Measurements from ENCODE around the gene BFSP2. TPM values are rescaled to one million over a fixed set of nuclear protein-coding genes. Genes with fewer than 3 reads are reported as not detected.
A peak's percentile ranks its signal among the peaks of the same experiment; 100 is the strongest.

BFSP2 gene
- total and polyA plus RNA-seq, 4 donors: not detected

DNA sequence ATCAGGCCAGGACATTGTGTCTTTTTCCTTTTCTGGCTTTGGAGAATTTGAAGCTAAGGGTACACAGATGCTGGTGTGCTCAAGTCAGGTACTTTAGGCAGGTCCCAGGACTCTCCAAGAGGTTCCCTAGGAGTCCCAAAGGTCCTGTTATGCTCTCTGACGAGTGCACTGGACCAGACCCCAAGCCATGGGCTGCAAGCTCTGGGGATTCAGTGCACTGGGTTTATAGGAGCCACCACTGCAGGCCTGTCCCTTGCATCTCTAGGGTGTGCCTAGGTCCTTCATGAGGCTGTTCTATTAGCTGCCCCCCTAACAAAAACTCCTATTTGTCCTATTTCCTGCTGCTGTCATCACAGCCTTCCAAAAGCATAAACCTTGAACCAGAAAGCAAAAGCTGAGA is 31.9 kb upstream of the BFSP2 start:
- intact Hi-C loops (cut with DNase I): no loop called here
- no peak overlapping the region for H3K27ac ChIP-seq (ENCODE audit: low read depth in 1 of 2, low read length in 2 of 2)
- no peaks in the 10 kb centered on the region for H3K27me3 ChIP-seq (ENCODE audit: control insufficient read depth in 1 of 2, insufficient read depth in 2 of 2, low read length in 1 of 2)
- H3K4me1 ChIP-seq (ENCODE audit: control insufficient read depth in 1 of 2, insufficient read depth in 2 of 2, low read length in 2 of 2): no peaks in the 10 kb centered on the region
- DNase-seq (no peak), ATAC-seq (ENCODE audit: low FRiP score) (peak; percentile 37)
- WGBS, 2 donors: 58 to 64% methylated on average over 1 of the region's 1 CpG
- peaks cover 1% of the 10 kb centered on the region for H3K9me3 ChIP-seq (ENCODE audit: control insufficient read depth, low read length)
- no peak overlapping the region for H3K4me3 ChIP-seq (ENCODE audit: low read length in 2 of 2)
- H3K36me3 ChIP-seq (ENCODE audit: control insufficient read depth in 1 of 2, insufficient read depth in 2 of 2, low read length in 1 of 2): no peaks in the 10 kb centered on the region

- Histone ChIP-seq H3K4me3 (ENCODE audit: low read length in 2 of 2) (no peak overlapping the region), H3K9me3 (ENCODE audit: control insufficient read depth, low read length) (peaks cover 1% of the 10 kb centered on the region), H3K36me3 (ENCODE audit: control insufficient read depth in 1 of 2, insufficient read depth in 2 of 2, low read length in 1 of 2) (no peaks in the 10 kb centered on the region), H3K27ac (ENCODE audit: low read depth in 1 of 2, low read length in 2 of 2) (no peak overlapping the region), H3K4me1 (ENCODE audit: control insufficient read depth in 1 of 2, insufficient read depth in 2 of 2, low read length in 2 of 2) (no peaks in the 10 kb centered on the region), H3K27me3 (ENCODE audit: control insufficient read depth in 1 of 2, insufficient read depth in 2 of 2, low read length in 1 of 2) (no peaks in the 10 kb centered on the region)
- intact Hi-C loops (cut with DNase I): no loop called here
- WGBS, 2 donors: 67 to 69% methylated on average over 4 of the region's 4 CpGs
- no peak for ATAC-seq (ENCODE audit: low FRiP score)
- DNase-seq: no peak
Measured at GRCh38 chr3:133368371-133369067, 31.3 kb upstream of the BFSP2 start.

GRCh38 chr3:133369068-133369440 is 30.8 kb upstream of the BFSP2 start:
- ATAC-seq (ENCODE audit: low FRiP score) (no peak), DNase-seq (no peak)
- H3K4me3 ChIP-seq (ENCODE audit: low read length in 2 of 2): no peak overlapping the region
- H3K4me1 ChIP-seq (ENCODE audit: control insufficient read depth in 1 of 2, insufficient read depth in 2 of 2, low read length in 2 of 2): no peaks in the 10 kb centered on the region
- H3K9me3 ChIP-seq (ENCODE audit: control insufficient read depth, low read length): peaks cover 1% of the 10 kb centered on the region
- H3K27ac ChIP-seq (ENCODE audit: low read depth in 1 of 2, low read length in 2 of 2): no peak overlapping the region
- WGBS, 2 donors: 89 to 91% methylated on average over 9 of the region's 9 CpGs
- H3K27me3 ChIP-seq (ENCODE audit: control insufficient read depth in 1 of 2, insufficient read depth in 2 of 2, low read length in 1 of 2): no peaks in the 10 kb centered on the region
- H3K36me3 ChIP-seq (ENCODE audit: control insufficient read depth in 1 of 2, insufficient read depth in 2 of 2, low read length in 1 of 2): no peaks in the 10 kb centered on the region
- intact Hi-C loops (cut with DNase I): no loop called here

GRCh38 chr3:133371181-133371580 is 28.7 kb upstream of the BFSP2 start:
- Histone ChIP-seq H3K9me3 (ENCODE audit: control insufficient read depth, low read length) (peaks cover 1% of the 10 kb centered on the region), H3K36me3 (ENCODE audit: control insufficient read depth in 1 of 2, insufficient read depth in 2 of 2, low read length in 1 of 2) (no peaks in the 10 kb centered on the region), H3K27ac (ENCODE audit: low read depth in 1 of 2, low read length in 2 of 2) (no peak overlapping the region), H3K4me3 (ENCODE audit: low read length in 2 of 2) (no peak overlapping the region), H3K4me1 (ENCODE audit: control insufficient read depth in 1 of 2, insufficient read depth in 2 of 2, low read length in 2 of 2) (no peaks in the 10 kb centered on the region), H3K27me3 (ENCODE audit: control insufficient read depth in 1 of 2, insufficient read depth in 2 of 2, low read length in 1 of 2) (no peaks in the 10 kb centered on the region)
- 93 to 96% methylated on average over 2 of the region's 2 CpGs for WGBS, 2 donors
- DNase-seq: no peak
- no peak for ATAC-seq (ENCODE audit: low FRiP score)
- intact Hi-C loops (cut with DNase I): no loop called here

- H3K27ac ChIP-seq (ENCODE audit: low read depth in 1 of 2, low read length in 2 of 2): no peak overlapping the region
- H3K4me1 ChIP-seq (ENCODE audit: control insufficient read depth in 1 of 2, insufficient read depth in 2 of 2, low read length in 2 of 2): no peaks in the 10 kb centered on the region
- H3K4me3 ChIP-seq (ENCODE audit: low read length in 2 of 2): no peak overlapping the region
- intact Hi-C loops (cut with DNase I): no loop called here
- ATAC-seq (ENCODE audit: low FRiP score) (no peak), DNase-seq (no peak)
- no peaks in the 10 kb centered on the region for H3K36me3 ChIP-seq (ENCODE audit: control insufficient read depth in 1 of 2, insufficient read depth in 2 of 2, low read length in 1 of 2)
- peaks cover 1% of the 10 kb centered on the region for H3K9me3 ChIP-seq (ENCODE audit: control insufficient read depth, low read length)
- no peaks in the 10 kb centered on the region for H3K27me3 ChIP-seq (ENCODE audit: control insufficient read depth in 1 of 2, insufficient read depth in 2 of 2, low read length in 1 of 2)
- WGBS, 2 donors: 96 to 97% methylated on average over 1 of the region's 1 CpG
Measured at GRCh38 chr3:133371676-133372075, 28.2 kb upstream of the BFSP2 start.

DNA sequence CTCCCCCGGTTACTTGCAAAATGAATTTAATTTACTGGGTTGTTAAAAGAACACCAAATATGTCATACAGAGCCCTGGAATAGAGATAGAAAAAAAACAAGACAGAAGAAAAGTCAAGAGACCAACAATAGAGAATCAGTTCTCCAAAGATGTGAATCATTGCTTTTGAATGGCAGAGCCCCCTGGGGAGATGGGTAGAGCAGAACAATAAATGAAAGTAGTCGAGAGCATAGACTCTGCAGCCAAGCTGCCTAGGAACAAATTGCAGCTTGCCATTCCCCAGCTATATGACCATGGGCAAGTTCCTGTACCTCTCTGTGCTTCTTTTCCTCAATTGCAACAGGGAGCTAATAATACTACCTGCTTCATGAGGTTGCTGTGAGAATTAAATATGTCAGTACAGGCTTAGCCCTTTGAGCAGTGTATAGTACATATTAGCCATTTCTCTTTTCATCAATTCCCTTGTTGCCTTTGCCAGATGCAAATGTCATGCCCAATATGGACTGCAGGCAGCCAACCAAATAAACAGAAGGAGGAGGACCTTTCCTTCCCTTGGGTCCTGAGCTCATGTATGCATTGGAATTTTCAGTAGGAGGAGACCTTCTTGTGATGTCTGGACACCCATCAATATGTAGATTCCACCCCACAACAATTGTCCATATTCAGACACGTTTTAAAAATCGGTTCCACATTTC is 25.0 kb upstream of the BFSP2 start:
- no peak for DNase-seq
- no peak for ATAC-seq (ENCODE audit: low FRiP score)
- Histone ChIP-seq H3K27ac (ENCODE audit: low read depth in 1 of 2, low read length in 2 of 2) (no peak overlapping the region), H3K4me1 (ENCODE audit: control insufficient read depth in 1 of 2, insufficient read depth in 2 of 2, low read length in 2 of 2) (no peaks in the 10 kb centered on the region), H3K36me3 (ENCODE audit: control insufficient read depth in 1 of 2, insufficient read depth in 2 of 2, low read length in 1 of 2) (no peaks in the 10 kb centered on the region), H3K9me3 (ENCODE audit: control insufficient read depth, low read length) (peaks cover 1% of the 10 kb centered on the region), H3K4me3 (ENCODE audit: low read length in 2 of 2) (no peak overlapping the region), H3K27me3 (ENCODE audit: control insufficient read depth in 1 of 2, insufficient read depth in 2 of 2, low read length in 1 of 2) (no peaks in the 10 kb centered on the region)
- 63 to 65% methylated on average over 4 of the region's 4 CpGs for WGBS, 2 donors
- intact Hi-C loops (cut with DNase I): no loop called here

- Histone ChIP-seq H3K27ac (ENCODE audit: low read depth in 1 of 2, low read length in 2 of 2) (no peak overlapping the region), H3K36me3 (ENCODE audit: control insufficient read depth in 1 of 2, insufficient read depth in 2 of 2, low read length in 1 of 2) (no peaks in the 10 kb centered on the region), H3K4me3 (ENCODE audit: low read length in 2 of 2) (no peak overlapping the region), H3K4me1 (ENCODE audit: control insufficient read depth in 1 of 2, insufficient read depth in 2 of 2, low read length in 2 of 2) (no peaks in the 10 kb centered on the region), H3K9me3 (ENCODE audit: control insufficient read depth, low read length) (peaks cover 1% of the 10 kb centered on the region), H3K27me3 (ENCODE audit: control insufficient read depth in 1 of 2, insufficient read depth in 2 of 2, low read length in 1 of 2) (no peaks in the 10 kb centered on the region)
- intact Hi-C loops (cut with DNase I): no loop called here
- ATAC-seq (ENCODE audit: low FRiP score) (no peak), DNase-seq (no peak)
Measured at GRCh38 chr3:133375403-133375745, 24.5 kb upstream of the BFSP2 start.

GRCh38 chr3:133376810-133377209 is 23.0 kb upstream of the BFSP2 start:
- H3K9me3 ChIP-seq (ENCODE audit: control insufficient read depth, low read length): no peaks in the 10 kb centered on the region
- no peaks in the 10 kb centered on the region for H3K36me3 ChIP-seq (ENCODE audit: control insufficient read depth in 1 of 2, insufficient read depth in 2 of 2, low read length in 1 of 2)
- no peak overlapping the region for H3K4me3 ChIP-seq (ENCODE audit: low read length in 2 of 2)
- WGBS, 2 donors: 66 to 75% methylated on average over 6 of the region's 6 CpGs
- no peak overlapping the region for H3K27ac ChIP-seq (ENCODE audit: low read depth in 1 of 2, low read length in 2 of 2)
- no peak for ATAC-seq (ENCODE audit: low FRiP score)
- no peak for DNase-seq
- H3K27me3 ChIP-seq (ENCODE audit: control insufficient read depth in 1 of 2, insufficient read depth in 2 of 2, low read length in 1 of 2): no peaks in the 10 kb centered on the region
- no peaks in the 10 kb centered on the region for H3K4me1 ChIP-seq (ENCODE audit: control insufficient read depth in 1 of 2, insufficient read depth in 2 of 2, low read length in 2 of 2)
- intact Hi-C loops (cut with DNase I): no loop called here

DNA sequence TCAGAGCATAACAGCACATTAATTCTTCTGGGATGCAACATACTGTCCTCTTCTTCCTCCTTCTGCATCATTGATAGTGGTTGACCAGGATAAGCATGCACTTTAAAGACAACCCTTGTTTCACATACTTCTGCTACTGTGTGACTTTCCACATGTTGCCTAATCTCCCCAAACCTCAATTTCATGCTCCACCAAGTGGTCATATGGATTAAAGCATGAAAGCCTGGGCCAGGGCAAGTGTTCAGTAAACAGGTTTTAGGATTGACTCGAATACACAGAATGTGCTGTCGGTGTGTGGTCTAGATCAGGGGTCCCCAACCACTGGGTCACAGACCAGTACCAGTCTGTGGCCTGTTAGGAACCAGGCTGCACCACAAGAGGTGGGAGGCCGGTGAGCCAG is 22.5 kb upstream of the BFSP2 start:
- Histone ChIP-seq H3K4me1 (ENCODE audit: control insufficient read depth in 1 of 2, insufficient read depth in 2 of 2, low read length in 2 of 2) (no peaks in the 10 kb centered on the region), H3K27ac (ENCODE audit: low read depth in 1 of 2, low read length in 2 of 2) (no peak overlapping the region), H3K27me3 (ENCODE audit: control insufficient read depth in 1 of 2, insufficient read depth in 2 of 2, low read length in 1 of 2) (no peaks in the 10 kb centered on the region), H3K9me3 (ENCODE audit: control insufficient read depth, low read length) (no peaks in the 10 kb centered on the region), H3K36me3 (ENCODE audit: control insufficient read depth in 1 of 2, insufficient read depth in 2 of 2, low read length in 1 of 2) (no peaks in the 10 kb centered on the region), H3K4me3 (ENCODE audit: low read length in 2 of 2) (no peak overlapping the region)
- DNase-seq (no peak), ATAC-seq (ENCODE audit: low FRiP score) (no peak)
- 61 to 69% methylated on average over 3 of the region's 3 CpGs for WGBS, 2 donors
- intact Hi-C loops (cut with DNase I): no loop called here

Data from aorta (tissue), 5 donors.